HG03442 (cell line): Measurements from ENCODE around the gene ADCK1.
"Not testable (repeated sequence)": the region's sequence is repeated elsewhere in the genome, so short reads cannot be mapped to it uniquely, and the experiment has no call there.

ENCODE experiments used
- ATAC-seq: cut with Tn5 transposase; IDR thresholded peaks from one replicate; pipeline ENCODE4 v1.9.1; 2021; ENCODE audit warnings: mild to moderate bottlenecking, moderate library complexity; ENCODE audit not compliant: unreplicated experiment

The ADCK1 gene

GRCh38 chr14:77799863-77800730 lies at the start of gene ADCK1:
Gene ADCK1 (plus strand): TSS chr14:77800109. CDS start chr14:77818979, 18,870 bp downstream.
- ATAC-seq, result peak; percentile 92

- no peak for ATAC-seq
Observed at GRCh38 chr14:77752266-77752665, 47.6 kb upstream of the ADCK1 start.

- ATAC-seq, result no peak
Observed at GRCh38 chr14:77752799-77753516, 47.0 kb upstream of the ADCK1 start.

GRCh38 chr14:77760381-77761204 lies 39.3 kb upstream of the ADCK1 start, which contains the start of gene SNW1:
Gene SNW1 (minus strand): TSS chr14:77761156. CDS start chr14:77761127, 29 bp downstream.
- peak; percentile 89 for ATAC-seq

GRCh38 chr14:77761205-77761931 lies 38.5 kb upstream of the ADCK1 start:
- peak; percentile 21 for ATAC-seq

- no peak for ATAC-seq
Observed at GRCh38 chr14:77763316-77763715, 36.6 kb upstream of the ADCK1 start.

- ATAC-seq, result no peak
Observed at GRCh38 chr14:77763978-77764377, 35.9 kb upstream of the ADCK1 start.

GRCh38 chr14:77768442-77769069 lies 31.4 kb upstream of the ADCK1 start:
- ATAC-seq, result not testable (repeated sequence)

- ATAC-seq, result not testable (repeated sequence)
Observed at GRCh38 chr14:77773966-77774365, 25.9 kb upstream of the ADCK1 start.

GRCh38 chr14:77782202-77782601 lies 17.7 kb upstream of the ADCK1 start:
- ATAC-seq, result peak; percentile 59

GRCh38 chr14:77786148-77786547 lies 13.8 kb upstream of the ADCK1 start:
- ATAC-seq, result no peak

- no peak for ATAC-seq
Observed at GRCh38 chr14:77790566-77791224, 9.2 kb upstream of the ADCK1 start.

- no peak for ATAC-seq
Observed at GRCh38 chr14:77791225-77791600, 8.7 kb upstream of the ADCK1 start.

- not testable (repeated sequence) for ATAC-seq
Observed at GRCh38 chr14:77793255-77793654, 6.7 kb upstream of the ADCK1 start.

GRCh38 chr14:77794357-77794756 lies 5.6 kb upstream of the ADCK1 start:
- ATAC-seq, result no peak

- ATAC-seq, result not testable (repeated sequence)
Observed at GRCh38 chr14:77799456-77799855, 453 bp upstream of the ADCK1 start.

GRCh38 chr14:77800814-77801213 lies 905 bp downstream of the ADCK1 start:
- ATAC-seq, result no peak

- no peak for ATAC-seq
Observed at GRCh38 chr14:77804592-77804991, 4.7 kb downstream of the ADCK1 start.

GRCh38 chr14:77805706-77806105 lies 5.8 kb downstream of the ADCK1 start:
- ATAC-seq, result no peak
